Measurements from ENCODE around the gene CCNK.

The CCNK gene

DNA sequence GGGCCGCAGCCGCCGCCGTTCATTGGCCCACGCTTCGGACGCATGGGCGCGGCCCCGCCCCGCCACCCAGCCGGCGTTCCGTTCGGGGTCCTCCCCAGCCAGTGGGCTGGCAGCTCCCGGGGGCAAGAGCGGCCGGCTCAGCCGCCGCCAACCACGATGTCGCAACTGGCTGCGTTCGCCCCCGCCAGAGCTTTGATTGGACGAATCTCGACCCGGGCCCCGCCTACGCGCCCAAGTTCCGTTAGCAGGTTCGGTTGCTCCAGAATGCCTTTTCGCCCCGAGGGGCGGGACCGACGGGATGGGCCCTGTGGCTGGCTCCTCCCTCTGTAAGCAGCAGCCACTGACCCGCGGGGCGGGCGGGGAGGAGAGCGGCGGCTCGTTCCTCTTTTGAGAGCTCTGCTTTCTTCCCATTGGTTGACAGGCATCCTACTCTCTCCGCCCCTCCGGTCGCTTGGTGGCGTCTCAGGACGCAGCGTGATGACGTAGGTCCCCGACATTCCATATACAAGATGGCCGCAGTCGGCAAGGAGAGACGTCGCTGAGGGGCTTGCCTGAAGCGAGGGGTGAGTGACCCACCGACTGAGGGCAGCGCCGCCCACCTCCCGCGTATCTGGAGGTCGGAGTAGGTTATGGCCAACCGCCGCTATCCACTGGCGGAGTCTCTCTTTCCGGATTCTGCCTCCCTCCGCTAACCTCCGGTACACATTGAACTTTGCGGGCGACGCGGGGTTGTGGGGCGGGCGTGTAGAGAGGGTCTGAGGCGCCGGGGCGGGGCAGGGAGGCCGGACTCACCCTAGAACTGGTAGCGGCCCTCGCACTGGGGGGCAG is at the start of gene CCNK:
TSS of gene CCNK (plus strand) at position 493 of the 828 bp plus-strand sequence. CDS start 11,269 bp downstream, outside the sequence.
- peak; percentile 97 for DNase-seq (ENCODE audit: low spot score)

DNA sequence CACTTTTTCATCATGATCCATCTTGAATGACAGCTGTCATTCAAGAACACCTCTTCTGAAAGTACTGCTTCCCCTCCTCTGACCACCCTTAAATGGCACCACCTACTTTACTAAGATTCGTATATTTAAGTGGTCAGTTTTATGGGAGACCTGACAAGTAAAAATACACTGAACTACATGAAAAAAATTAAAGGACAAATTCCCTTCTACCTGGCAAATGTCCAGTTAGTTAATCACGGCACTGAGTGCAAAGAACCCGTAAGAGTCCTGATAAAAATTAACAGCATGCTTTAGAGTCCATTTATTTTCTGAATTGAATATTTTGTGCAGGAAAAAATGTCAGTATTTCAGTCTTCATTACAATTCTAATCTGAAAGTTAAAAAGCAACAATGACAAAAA is 49.2 kb upstream of the CCNK start:
- DNase-seq (ENCODE audit: low spot score) = no peak

DNA sequence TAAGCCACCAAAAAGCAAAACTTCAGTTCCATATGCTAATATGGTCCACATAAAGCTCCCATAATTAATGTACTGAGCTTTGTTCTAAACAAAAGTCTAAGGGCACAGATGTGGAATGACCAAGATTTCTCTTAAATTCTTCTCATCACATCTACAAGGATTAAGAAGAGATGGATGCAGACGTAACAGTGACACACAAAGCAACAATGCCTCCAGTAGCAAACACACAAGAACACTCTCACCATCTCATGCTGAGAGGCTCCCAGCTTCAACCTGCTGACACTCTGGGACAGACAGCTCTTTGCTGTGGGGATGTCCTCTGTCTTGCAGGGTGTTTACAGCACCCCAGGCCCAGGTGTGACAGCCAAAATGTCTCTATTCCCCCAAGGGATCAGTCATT is 48.7 kb upstream of the CCNK start:
- DNase-seq (ENCODE audit: low spot score) = no peak

DNA sequence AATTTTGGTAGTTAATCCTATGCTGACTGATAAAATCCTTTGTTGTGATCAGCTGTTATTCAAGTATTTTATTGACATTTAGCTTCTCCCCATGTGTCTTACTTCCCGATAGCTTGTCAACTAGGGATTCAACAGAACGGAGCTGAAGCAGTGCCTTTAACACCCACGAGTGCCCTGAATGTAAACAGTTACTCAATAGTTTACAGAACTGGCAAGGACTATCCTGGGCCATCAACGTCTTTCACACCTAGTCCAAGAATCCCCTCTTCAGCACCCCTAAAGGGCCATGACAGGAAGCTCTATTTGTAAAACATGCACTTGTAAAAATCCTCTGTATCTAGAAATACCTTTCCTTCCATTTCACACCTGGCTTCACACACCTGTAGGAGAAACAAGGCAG is 45.9 kb upstream of the CCNK start:
- no peak for DNase-seq (ENCODE audit: low spot score)

DNA sequence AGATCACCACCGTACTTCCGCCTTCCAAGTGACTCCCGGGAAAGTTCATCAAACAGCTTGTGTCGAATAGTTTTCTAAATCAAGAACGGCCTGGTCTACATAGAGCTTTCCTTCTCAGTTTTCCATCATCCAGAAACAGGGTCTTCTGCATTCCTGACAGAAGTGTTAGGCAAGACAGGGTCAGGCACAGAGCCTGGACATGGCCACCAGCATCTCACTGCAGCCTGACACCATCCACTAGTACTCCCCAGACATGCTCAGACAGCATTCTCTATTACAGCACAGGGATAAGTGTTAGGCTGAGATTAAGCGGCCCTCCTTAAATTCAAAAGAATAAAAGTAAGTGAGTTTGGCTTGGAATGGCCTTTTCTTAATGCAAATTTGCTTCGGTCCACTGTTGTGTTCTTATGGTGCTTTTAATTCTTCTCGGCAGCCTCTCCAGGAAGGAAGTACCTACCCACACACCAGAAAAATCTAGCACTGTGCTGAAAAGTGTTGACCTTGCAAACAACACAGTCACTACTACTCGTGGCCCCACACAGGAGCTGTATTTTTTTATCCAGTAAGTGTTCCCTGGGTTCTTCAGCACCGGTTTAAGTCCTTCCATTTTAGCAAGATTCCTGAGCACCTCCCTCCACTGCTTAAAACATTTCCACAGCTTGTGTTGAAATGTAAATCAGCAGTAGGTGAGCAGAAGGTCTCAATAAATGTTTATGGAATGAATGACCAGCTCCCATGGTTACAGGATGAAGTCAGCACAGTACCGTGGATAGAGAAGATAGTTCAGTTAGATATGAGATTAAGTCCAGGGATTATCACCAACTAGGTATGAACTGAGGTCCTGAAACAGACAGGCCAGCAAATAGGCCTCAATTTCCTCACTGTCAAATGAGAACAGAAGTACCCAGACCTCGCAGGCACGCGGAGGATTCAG is 44.7 kb upstream of the CCNK start:
- no peak for DNase-seq (ENCODE audit: low spot score)

DNA sequence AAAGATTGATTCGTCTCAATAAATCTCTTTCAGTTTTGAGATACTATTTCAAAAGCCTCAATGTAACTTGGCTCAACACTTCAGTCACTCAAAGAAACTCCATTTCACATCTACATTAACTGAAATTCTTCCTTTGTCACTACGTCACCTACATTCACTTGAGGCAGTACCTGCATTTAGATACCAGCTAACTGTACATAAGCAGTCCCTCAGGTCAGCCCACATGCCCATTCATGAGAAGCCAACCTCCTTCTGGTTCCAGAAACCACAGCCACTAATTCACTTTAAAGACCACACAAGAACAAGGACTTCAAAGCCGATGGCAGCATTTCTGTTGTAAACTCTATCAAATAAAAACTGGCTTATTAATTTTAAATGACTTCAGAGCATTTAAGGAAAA is 43.5 kb upstream of the CCNK start:
- no peak for DNase-seq (ENCODE audit: low spot score)

DNA sequence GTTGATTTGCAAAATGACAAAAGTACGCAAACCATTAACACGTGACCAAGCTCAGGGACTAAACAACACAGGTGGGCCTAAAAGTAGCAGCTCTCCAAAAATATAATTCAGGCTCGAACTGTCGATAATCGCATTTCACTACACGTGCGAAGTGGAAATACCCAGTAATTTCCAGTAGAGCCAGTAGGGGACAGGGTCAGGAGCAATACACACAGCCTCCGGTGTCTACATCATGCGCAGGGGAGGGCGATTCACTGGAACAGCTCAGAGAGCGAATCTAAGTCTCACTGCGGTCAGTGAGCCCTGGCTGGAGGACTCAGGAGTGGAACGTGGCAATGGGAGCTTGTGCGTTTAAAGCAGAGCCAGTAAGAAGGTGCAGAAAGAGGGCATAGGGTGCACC is 40.9 kb upstream of the CCNK start:
- DNase-seq (ENCODE audit: low spot score) = no peak

DNA sequence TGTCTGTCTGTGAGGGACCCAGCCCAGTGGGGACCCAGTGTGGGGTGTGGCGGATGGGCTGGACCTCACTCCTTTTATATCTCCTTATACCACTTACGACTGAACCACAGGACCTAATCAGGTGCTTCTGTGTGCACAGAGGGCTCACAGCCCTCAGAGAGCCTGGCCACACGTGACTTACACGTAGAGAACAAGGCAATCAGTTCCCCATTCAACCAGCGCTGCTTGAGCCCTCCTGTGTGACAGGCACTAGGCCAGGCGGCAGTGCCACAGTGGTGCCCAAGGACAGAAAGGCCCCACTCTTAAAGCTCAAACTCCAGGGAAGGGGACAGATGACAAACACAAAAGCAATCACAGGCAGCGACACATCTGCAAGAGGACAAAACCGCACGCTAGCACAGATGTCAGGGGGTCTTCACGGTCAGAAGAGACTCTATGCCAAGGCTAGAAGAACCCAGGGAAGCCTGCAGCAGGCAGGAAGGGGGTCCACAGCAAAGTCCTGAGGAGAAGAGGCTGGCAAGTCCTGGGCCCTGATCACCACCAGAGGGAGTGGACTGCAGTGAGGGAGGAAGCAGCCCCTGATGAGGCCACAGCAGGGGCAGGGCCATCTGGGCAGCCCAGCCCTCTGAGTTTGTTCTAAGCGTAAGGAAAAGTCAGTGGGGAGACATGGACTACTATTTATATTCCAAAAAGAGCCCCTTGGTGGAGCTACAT is 39.9 kb upstream of the CCNK start:
- DNase-seq (ENCODE audit: low spot score) = no peak

DNA sequence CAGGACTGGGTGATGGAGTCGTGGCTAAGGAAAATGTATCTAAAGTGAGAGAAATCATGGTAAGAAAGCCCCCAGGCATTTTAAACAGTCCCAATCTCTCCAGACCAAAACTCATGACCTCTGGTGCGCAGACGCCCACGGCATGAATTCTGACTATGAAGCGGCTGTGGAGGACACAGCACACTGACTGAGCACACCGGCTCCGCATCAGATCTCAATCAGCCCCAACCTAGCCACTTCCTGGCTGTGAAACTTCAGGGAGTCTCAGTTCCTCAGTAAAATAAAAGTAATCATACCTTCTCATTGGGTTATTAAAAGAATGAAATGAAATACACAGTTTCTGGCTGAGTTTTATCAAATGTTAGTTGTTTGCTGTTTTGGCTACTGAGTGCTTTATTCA is 39.3 kb upstream of the CCNK start:
- DNase-seq (ENCODE audit: low spot score) = no peak

DNA sequence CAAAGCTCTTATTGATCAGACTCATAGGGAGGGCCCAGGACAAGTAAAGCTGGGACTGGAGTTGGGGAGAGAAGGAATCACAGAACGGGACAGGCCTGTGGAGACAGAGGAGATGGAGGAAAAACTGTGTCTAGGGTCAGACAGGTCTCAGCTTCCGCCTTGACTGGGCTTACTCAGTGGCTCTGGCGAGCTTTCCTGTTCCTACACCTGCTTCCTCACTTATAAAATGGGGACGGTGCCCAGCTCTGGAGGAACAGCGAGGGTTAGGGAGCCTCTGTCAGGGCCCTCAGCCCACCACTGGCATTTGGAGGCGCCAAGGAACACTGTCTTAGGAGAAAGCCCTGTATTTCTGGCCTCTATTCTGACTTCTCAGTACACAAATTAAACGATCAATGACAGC is 35.3 kb upstream of the CCNK start:
- no peak for DNase-seq (ENCODE audit: low spot score)

DNA sequence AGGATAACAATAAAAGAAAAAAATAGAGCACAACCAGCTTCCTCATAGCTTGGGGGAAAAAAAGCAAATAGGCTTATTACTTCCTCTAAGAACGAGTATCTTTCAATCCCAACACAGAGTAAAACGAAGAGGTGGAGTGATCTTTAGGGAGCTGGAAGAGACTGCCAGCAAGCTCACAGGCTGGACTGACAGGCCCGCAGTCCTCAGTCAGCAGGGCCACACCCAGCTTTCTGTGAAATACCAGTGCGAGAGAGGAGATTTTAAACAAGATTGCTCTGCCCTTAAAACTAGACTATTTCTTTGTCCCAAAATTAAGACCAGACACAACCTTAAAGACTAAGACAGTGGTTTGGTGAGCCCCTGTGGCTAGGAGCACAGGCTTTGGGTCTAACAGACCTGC is 33.5 kb upstream of the CCNK start:
- DNase-seq (ENCODE audit: low spot score) = no peak

DNA sequence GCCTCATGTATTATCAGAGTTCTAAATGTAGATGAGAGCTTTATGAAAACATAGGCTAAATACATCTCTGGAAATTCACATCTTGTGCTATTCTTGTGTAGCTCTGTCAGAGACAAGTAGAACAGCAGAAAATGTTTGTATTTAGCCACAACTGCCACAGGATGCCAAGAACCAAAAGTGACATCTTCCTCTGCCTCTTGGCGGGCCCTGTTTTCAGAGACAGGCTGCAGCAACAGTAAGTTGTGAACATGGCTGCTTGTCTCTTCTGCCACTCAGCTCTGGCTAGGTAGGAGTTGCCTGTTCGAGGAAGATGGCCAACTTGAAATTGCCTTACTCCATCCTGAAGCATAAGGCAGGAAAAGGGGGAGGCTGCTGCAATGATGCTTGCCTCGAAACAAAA is 30.9 kb upstream of the CCNK start:
- DNase-seq (ENCODE audit: low spot score) = no peak

DNA sequence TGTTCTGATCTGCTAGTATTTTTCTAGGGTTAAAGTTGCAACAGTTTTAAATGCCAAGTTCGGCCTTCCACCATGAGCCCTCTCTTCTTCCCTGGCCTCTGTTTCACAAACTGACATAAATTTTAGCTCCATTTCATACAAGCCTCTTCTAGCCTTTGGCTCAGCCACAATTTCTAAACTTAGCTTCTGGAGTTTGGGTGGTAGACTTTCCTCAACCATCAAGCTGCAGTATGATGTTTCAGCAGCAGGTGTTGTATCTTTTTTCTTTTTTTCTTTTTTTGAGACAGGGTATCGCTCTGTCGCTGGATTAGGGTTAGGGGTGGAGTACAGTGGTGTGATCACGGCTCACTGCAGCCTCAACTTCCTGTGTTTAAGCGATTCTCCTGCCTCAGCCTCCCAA is 30.0 kb upstream of the CCNK start:
- no peak for DNase-seq (ENCODE audit: low spot score)

DNA sequence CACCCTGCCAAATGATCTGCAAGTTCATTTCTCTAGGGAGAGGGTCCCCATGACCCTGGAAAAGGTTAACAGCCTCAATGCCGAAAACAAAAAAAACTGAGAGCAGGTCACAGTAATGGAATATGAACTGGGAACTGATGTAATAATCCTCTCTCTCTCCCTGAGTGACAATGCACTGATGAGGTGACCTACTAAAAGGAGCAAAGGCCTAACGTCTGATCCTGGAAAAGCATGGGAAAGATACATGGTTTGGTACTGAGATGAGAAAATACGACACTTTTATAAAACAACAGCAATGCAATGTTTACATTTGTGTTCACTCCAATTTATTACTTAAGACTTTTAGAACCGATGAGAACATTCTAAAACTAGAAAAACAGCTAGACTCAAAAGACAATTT is 28.2 kb upstream of the CCNK start:
- no peak for DNase-seq (ENCODE audit: low spot score)

DNA sequence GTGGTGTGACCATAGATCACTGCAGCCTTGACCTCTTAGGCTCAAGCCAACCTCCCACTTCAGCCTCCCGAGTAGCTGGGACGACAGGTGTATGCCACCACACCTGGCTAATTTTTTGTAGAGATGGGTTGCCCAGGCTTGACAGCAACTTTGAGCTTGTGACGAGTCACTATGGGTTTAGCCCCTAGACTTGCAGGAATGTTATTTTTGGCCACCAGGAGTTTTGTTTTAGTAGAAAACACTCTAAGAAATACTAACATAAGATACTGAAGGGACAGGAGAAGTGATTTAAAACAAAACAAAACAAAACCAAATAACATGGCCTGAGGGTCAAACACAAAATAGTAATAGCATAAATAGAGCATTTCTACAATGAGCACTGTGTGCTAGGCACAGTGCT is 27.0 kb upstream of the CCNK start:
- no peak for DNase-seq (ENCODE audit: low spot score)

DNA sequence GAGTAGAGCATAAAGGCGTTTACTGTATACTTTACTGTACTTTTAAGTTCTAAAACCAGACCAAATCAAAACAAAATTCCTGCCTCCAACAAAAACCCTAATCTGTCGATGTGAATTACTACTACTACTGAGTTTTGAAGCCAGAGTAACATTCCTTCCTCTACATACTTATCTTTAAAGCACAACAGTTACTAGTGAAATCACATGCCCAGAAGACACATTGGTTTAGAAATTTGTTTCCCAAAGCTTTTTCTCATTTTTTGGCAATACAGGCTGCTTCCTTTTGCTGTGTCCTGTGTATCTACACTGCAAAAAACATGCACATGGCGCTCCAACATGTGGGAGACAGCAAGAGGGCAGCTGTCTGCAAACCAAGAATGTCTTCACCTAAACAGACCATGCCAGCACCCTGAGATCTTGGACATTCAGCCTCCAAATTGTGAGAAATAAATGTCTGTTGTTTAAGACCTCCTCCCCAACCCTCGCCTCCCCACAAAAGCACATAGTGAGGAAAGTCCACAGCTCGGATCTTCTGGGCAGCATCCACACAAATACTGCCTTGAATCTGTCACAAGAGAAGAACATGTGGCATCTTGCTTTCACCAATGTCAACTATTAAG is 21.6 kb upstream of the CCNK start:
- DNase-seq (ENCODE audit: low spot score) = no peak

DNA sequence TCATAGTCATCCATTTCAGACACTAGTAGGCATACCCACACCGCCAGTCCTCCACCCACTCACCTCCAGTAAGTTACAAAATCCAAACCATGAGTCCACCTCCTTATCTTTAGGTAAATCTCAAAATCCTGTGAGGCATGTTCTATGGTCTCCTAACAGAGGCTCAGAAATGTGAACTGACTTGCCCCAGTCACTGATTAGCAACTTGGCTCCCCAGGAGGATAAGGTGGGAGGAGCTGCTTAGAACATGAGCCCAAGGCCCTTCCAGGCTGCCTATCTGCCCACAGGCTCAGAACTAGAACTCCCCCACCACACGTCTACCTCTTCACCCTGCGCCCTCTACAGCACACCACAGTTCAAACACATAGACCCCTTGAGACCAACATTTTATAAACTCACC is 20.4 kb upstream of the CCNK start:
- DNase-seq (ENCODE audit: low spot score) = peak; percentile 42

DNA sequence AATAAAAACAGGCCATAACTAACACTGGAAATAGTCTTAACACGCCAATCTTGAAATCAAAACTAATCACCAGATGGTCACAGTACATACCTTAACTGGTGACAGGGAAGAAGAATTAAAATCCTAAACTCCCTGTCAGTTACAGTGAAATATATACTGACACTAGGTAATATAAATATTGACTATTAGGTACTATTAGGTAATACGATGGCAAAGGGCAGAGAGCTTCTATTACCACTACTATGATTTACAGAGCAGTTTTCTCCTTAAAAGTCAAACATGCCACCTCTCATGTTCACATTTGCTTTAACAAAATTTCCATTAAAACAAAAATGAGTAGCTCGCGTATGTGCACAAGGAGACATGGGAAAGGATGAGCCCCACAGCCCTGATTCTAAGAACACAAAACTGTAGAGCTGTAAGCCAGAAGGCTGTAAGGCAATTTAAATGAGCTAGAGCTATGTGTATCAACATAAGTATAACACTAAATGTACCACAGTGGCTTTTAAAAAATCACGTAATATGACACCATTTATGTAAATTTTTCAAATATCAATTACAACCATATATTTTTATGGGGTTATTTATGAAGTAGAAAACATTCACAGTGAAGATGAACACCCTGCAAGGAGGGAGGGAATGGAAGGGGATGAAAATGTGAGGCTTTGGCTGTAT is 19.7 kb upstream of the CCNK start:
- no peak for DNase-seq (ENCODE audit: low spot score)

DNA sequence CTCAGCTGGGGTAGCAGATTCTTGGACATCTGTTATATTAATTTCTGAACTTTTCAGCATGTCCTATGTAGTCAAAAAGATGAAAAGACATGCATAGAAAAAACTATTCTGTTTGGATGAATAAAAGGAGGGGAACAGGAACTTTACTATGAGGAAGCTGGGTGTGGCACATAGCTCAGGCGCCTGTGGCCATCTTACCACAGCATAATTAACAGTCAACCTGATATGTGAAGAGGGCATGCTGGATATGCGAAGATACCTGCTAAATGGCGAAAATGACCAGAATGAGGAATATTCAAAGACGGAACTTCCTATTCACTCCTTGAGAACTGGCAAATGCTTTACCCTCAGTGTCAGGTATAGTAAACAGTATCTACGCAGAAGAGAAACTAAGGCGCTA is 19.0 kb upstream of the CCNK start:
- no peak for DNase-seq (ENCODE audit: low spot score)

DNA sequence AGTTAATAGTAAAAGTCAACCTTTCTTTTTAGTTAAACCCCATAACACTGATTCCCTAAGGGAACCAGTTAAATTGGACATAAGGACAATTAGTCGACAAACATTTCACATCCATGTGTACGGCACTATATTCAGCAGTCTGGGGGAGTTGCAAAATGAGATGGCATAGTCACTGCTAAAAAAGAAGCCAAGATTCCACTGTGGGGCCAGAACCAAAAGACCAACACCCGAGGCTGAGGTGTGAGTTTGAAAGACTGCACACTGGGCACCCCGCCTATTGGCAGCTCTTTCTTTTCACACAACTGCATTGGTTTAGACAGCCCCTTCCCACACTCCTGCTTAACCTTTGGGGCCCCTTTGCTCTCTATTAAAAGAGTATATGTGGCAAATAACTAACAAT is 17.2 kb upstream of the CCNK start:
- DNase-seq (ENCODE audit: low spot score) = no peak

DNA sequence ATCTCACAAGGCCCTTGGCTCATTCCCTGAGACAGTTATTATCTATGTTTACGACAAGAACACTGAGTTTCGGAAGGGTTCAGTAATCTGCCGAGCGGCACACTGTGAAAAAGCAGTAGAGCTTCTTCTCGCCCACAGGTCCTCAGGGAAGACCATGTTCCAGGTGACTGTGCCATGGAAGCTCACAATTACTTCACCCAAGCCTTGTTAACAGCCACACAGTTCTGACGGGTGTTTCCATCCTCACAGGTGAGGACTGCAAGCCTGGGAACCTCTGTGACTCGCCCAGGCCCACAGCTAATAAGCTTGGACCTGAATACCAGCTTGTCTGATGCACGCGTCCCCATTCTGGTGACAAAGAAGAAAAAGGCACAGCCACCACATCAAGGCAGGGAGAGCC is 15.9 kb upstream of the CCNK start:
- no peak for DNase-seq (ENCODE audit: low spot score)

DNA sequence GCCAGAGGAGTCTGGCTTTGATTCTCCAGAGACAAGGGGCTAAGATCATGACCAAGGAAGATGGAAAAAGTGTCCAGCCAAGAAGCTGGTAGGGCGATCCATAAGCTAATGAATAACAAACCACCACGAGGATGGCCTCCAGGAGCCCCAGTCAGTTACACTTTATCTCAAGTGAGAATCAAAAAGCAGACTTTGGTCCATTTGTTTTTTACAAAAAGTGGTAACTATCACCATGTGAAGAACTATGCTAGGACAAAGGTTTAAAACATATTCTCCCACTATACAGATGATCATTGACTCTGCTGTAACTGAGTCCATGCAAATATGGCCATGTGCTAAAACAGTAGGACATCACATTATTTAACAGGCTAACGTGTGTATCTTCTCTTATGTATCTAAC is 14.5 kb upstream of the CCNK start:
- DNase-seq (ENCODE audit: low spot score) = no peak

Measured in D341Med (cell line).